Measurements from ENCODE around the gene CPVL.

DNA sequence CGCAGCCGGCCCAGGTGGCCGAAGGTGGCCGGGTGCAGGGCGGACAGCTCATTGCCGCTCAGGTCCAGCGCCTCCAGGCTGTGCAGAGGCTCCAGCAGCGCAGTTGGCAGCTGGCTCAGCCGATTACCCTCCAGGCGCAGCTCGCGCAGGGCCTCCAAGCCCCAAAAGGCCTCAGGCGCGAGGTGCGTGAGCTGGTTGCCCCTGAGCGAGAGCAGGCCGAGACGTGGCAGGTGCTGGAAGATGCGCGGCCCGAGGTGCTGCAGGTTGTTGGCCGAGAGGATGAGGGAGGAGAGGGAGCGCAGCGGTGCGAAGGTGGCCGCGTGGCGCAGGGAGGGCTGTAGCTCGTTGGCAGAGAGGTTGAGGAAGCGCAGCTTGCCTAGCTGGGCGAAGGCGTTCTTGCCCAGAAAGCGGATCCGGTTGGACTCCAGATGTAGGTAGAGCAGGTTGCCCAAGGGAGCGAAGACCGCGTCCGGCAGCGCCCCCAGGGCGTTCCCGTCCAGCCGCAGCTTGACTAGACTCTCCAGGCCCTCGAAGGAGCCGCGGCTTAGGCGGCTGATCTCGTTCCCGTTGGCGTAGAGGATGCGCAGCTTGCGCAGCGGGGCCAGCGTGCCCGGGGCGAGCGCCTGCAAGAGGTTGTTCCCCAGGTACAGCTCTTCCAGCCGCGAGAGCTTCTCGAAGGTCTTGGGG is 189.1 kb downstream of the CPVL start:
- no peak for TF ChIP-seq POLR2A (IDR thresholded peaks at IDR 0.05; ENCODE audit: low read depth)
- TF ChIP-seq, protein P1, sequence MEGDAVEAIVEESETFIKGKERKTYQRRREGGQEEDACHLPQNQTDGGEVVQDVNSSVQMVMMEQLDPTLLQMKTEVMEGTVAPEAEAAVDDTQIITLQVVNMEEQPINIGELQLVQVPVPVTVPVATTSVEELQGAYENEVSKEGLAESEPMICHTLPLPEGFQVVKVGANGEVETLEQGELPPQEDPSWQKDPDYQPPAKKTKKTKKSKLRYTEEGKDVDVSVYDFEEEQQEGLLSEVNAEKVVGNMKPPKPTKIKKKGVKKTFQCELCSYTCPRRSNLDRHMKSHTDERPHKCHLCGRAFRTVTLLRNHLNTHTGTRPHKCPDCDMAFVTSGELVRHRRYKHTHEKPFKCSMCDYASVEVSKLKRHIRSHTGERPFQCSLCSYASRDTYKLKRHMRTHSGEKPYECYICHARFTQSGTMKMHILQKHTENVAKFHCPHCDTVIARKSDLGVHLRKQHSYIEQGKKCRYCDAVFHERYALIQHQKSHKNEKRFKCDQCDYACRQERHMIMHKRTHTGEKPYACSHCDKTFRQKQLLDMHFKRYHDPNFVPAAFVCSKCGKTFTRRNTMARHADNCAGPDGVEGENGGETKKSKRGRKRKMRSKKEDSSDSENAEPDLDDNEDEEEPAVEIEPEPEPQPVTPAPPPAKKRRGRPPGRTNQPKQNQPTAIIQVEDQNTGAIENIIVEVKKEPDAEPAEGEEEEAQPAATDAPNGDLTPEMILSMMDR (IDR thresholded peaks at IDR 0.05): no peak
- TF ChIP-seq POLR2AphosphoS5 (IDR thresholded peaks at IDR 0.05): no peak
